Uterus (tissue), 4 donors: ENCODE data around the gene ZNF70. TPM values are rescaled to one million over a fixed set of nuclear protein-coding genes. Genes with fewer than 3 reads are reported as not detected.

ENCODE experiments used
- DNase-seq, 2 donors: peaks; one replicate each; pipeline ENCODE4 v3.0.0-alpha.2; 2019 to 2020
- H3K27ac ChIP-seq, 2 donors: fragments of 200-600 bp; sonication (generic); 1 replicate in 1 of 2; 2 replicates in 1 of 2; pipeline ENCODE4 v1.5.1; 2016 to 2018
- H3K27me3 ChIP-seq, 2 donors: fragments of 200-600 bp; sonication (generic); one replicate each; pipeline ENCODE4 v1.5.1; 2018 to 2019; ENCODE audit warnings: control low read depth in 1 of 2
- H3K36me3 ChIP-seq, 2 donors: fragments of 200-600 bp; sonication (generic); one replicate each; pipeline ENCODE4 v1.5.1; 2019; ENCODE audit warnings: control low read depth in 1 of 2
- H3K4me1 ChIP-seq, 2 donors: fragments of 200-600 bp; sonication (generic); one replicate each; pipeline ENCODE4 v1.5.1; 2018 to 2019; ENCODE audit warnings: control low read depth in 1 of 2
- H3K4me3 ChIP-seq, 2 donors: fragments of 200-600 bp; sonication (generic); 1 replicate in 1 of 2; 2 replicates in 1 of 2; pipeline ENCODE4 v1.5.1; 2018 to 2019; ENCODE audit warnings: mild to moderate bottlenecking in 1 of 2
- H3K9me3 ChIP-seq, 2 donors: fragments of 200-600 bp; sonication (generic); one replicate each; pipeline ENCODE4 v1.5.1; 2019; ENCODE audit warnings: control low read depth in 1 of 2
- POLR2A ChIP-seq, 2 donors: fragments of 450-650 bp; IDR thresholded peaks; one replicate each; pipeline ENCODE4 v1.6.1; 2016; ENCODE audit warnings: antibody characterized with exemption in 2 of 2, mild to moderate bottlenecking in 1 of 2, moderate library complexity in 1 of 2
- intact Hi-C: fragments of 100-400 bp; cut with DNase I; formaldehyde crosslinking; loops from one replicate; pipeline ENCODE4 v1.15.1; 2023; ENCODE audit warnings: low total_unique reads
- total RNA-seq, 4 donors: library from RNA; depleted of rRNA in 3 of 4; stranded (reverse); fragments of >200 nt in 3 of 4; gene quantifications; one replicate each; pipeline versions ENCODE4 v1.1.0 to v1.2.4, GENCODE V29; 2014 to 2023
- TF ChIP-seq, protein P1 (sequence below), 4 experiments: fragments of 200-600 bp in 2 of 4; fragments of 450-650 bp in 2 of 4; sonication (generic) in 2 of 4; IDR thresholded peaks; one replicate each; pipeline ENCODE4 v1.5.1; 2016 to 2019; ENCODE audit warnings: antibody characterized with exemption in 4 of 4, mild to moderate bottlenecking in 2 of 4, moderate library complexity in 1 of 4
- donor health status: DM: yes; HTN: yes; CAD: no.

Gene ZNF70
- total RNA-seq, 4 donors from 2014 or later: 3.6 to 13.8 (median 6.2) TPM

DNA sequence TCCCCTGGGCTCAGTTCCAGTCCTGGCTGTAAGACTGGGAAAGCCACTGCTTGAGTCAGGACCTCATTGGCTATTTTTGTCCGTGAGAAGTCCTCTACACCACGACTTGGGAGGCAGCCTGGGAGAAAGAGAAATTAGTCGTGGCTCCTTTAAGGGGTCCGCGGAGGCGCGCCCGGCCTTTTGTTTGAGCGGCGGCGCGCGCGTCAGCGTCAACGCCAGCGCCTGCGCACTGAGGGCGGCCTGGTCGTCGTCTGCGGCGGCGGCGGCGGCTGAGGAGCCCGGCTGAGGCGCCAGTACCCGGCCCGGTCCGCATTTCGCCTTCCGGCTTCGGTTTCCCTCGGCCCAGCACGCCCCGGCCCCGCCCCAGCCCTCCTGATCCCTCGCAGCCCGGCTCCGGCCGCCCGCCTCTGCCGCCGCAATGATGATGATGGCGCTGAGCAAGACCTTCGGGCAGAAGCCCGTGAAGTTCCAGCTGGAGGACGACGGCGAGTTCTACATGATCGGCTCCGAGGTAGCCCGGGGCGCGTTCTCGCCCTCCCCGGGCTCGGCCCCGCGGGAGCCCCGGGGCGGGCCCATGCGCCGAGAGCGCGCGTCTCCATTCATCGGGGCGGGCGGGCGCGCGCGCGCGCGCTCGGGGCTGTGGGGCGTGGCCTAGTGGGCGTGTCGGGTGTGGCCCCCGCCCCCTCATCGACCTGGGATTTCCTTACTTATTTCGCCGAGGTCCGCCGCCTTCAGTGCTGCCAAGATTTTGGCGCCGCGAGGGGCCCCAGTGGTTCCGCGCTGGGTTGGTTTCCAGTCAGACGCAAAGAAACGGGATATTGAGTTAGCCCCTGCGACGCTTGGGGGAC lies 36.1 kb upstream of the ZNF70 start, which contains the start of gene SMARCB1:
Gene SMARCB1, plus strand, starts transcription at position 215 of the 848 bp plus-strand sequence. Its CDS starts 204 bp downstream, at position 419.
- peak within 1 kb of the TSS; percentile 82 to 96 for H3K4me3 ChIP-seq
- H3K36me3 ChIP-seq: no peaks in the 10 kb centered on the region
- H3K4me1 ChIP-seq: peaks cover 16 to 19% of the 10 kb centered on the region in 2 donors
- TF ChIP-seq, protein P1, sequence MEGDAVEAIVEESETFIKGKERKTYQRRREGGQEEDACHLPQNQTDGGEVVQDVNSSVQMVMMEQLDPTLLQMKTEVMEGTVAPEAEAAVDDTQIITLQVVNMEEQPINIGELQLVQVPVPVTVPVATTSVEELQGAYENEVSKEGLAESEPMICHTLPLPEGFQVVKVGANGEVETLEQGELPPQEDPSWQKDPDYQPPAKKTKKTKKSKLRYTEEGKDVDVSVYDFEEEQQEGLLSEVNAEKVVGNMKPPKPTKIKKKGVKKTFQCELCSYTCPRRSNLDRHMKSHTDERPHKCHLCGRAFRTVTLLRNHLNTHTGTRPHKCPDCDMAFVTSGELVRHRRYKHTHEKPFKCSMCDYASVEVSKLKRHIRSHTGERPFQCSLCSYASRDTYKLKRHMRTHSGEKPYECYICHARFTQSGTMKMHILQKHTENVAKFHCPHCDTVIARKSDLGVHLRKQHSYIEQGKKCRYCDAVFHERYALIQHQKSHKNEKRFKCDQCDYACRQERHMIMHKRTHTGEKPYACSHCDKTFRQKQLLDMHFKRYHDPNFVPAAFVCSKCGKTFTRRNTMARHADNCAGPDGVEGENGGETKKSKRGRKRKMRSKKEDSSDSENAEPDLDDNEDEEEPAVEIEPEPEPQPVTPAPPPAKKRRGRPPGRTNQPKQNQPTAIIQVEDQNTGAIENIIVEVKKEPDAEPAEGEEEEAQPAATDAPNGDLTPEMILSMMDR (IDR thresholded peaks at IDR 0.05): peak in 2 of 4 experiments; percentile 2 to 7
- TF ChIP-seq POLR2A (IDR thresholded peaks at IDR 0.05): peak; percentile 53 to 88
- H3K27ac ChIP-seq: peak within 1 kb of the TSS; percentile 100
- intact Hi-C loops: no loop called here
- peak; percentile 93 to 94 for DNase-seq
- H3K27me3 ChIP-seq: no peaks in the 10 kb centered on the region
- no peaks in the 10 kb centered on the region for H3K9me3 ChIP-seq

DNA sequence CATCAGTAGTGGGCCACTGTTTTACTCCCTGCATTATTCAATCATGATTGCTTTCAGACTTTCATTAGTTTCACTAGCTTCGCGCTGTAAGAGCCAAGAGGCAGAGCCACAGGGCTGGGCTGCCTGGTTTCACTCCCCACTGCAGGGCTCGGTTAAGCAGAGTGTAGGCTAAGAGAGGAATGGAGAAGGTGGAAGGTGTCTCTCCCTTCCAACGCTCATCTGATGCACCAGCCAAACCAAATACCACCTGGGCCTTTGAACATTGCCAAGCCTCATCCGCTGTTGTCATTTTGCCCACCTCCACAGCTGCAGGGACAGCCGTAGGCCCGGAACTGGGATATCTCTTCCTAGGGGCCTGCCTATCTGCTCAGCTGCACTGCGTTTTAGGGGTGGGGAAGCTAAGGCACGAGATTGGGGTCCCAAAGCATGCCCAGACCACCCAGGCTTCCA lies 35.4 kb upstream of the ZNF70 start:
- no peaks in the 10 kb centered on the region for H3K27me3 ChIP-seq
- peaks cover 13 to 16% of the 10 kb centered on the region in 2 donors for H3K4me1 ChIP-seq
- peak overlapping the region; percentile 82 to 96 for H3K4me3 ChIP-seq
- no peak for TF ChIP-seq POLR2A (IDR thresholded peaks at IDR 0.05)
- TF ChIP-seq, protein P1 (IDR thresholded peaks at IDR 0.05): no peak
- no peaks in the 10 kb centered on the region for H3K36me3 ChIP-seq
- no peaks in the 10 kb centered on the region for H3K9me3 ChIP-seq
- DNase-seq: no peak
- H3K27ac ChIP-seq: peak overlapping the region; percentile 100
- intact Hi-C loops: no loop called here

DNA sequence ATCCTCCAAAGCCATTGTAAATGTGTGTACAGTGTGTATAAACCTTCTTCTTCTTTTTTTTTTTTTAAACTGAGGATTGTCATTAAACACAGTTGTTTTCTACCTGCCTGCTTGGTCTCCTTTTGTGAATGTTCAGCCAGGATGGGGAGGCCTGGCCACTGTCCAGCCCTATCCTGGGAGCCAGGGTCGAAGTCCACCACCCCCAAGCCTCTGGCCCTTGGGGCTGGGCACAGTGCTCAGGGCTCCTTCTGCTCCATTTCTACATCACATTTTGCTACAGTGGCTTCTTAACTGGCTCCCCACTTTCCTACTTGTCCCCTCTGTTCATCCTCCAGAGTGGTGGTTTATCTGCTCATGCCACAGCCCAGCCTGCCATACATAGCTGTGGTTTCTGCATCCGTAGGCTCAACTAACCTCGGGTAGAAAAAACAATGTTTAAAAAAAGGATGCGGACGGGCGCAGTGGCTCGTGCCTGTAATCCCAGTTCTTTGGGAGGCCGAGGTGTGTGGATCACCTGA lies 33.4 kb upstream of the ZNF70 start:
- Histone ChIP-seq H3K27me3 (no peaks in the 10 kb centered on the region), H3K36me3 (no peaks in the 10 kb centered on the region), H3K4me1 (peaks cover 1 to 13% of the 10 kb centered on the region in 2 donors), H3K27ac (no peak overlapping the region), H3K9me3 (no peaks in the 10 kb centered on the region), H3K4me3 (no peak overlapping the region)
- no peak for TF ChIP-seq POLR2A (IDR thresholded peaks at IDR 0.05)
- TF ChIP-seq, protein P1 (IDR thresholded peaks at IDR 0.05): no peak
- DNase-seq: no peak
- intact Hi-C loops: no loop called here

DNA sequence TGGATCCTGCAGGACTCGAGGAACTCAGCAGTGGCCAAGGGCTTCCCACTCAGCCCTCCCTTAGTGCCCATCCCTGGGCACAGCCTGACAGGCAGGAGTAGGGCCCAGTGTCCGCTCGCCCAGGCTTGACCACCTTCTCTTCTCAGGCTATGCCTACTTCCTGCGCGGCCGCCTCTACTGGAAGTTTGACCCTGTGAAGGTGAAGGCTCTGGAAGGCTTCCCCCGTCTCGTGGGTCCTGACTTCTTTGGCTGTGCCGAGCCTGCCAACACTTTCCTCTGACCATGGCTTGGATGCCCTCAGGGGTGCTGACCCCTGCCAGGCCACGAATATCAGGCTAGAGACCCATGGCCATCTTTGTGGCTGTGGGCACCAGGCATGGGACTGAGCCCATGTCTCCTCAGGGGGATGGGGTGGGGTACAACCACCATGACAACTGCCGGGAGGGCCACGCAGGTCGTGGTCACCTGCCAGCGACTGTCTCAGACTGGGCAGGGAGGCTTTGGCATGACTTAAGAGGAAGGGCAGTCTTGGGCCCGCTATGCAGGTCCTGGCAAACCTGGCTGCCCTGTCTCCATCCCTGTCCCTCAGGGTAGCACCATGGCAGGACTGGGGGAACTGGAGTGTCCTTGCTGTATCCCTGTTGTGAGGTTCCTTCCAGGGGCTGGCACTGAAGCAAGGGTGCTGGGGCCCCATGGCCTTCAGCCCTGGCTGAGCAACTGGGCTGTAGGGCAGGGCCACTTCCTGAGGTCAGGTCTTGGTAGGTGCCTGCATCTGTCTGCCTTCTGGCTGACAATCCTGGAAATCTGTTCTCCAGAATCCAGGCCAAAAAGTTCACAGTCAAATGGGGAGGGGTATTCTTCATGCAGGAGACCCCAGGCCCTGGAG lies 32.6 kb upstream of the ZNF70 start:
- Histone ChIP-seq H3K27ac (no peak overlapping the region), H3K4me3 (no peak overlapping the region), H3K36me3 (no peaks in the 10 kb centered on the region), H3K27me3 (no peaks in the 10 kb centered on the region), H3K4me1 (peaks cover 0 to 11% of the 10 kb centered on the region in 2 donors), H3K9me3 (no peaks in the 10 kb centered on the region)
- intact Hi-C loops: no loop called here
- TF ChIP-seq POLR2A (IDR thresholded peaks at IDR 0.05): no peak
- TF ChIP-seq, protein P1 (IDR thresholded peaks at IDR 0.05): no peak
- DNase-seq: no peak
